Measurements from ENCODE around the gene SMOC2.
"Not testable (repeated sequence)": the region's sequence is repeated elsewhere in the genome, so short reads cannot be mapped to it uniquely, and the experiment has no call there.

SMOC2 gene

DNA sequence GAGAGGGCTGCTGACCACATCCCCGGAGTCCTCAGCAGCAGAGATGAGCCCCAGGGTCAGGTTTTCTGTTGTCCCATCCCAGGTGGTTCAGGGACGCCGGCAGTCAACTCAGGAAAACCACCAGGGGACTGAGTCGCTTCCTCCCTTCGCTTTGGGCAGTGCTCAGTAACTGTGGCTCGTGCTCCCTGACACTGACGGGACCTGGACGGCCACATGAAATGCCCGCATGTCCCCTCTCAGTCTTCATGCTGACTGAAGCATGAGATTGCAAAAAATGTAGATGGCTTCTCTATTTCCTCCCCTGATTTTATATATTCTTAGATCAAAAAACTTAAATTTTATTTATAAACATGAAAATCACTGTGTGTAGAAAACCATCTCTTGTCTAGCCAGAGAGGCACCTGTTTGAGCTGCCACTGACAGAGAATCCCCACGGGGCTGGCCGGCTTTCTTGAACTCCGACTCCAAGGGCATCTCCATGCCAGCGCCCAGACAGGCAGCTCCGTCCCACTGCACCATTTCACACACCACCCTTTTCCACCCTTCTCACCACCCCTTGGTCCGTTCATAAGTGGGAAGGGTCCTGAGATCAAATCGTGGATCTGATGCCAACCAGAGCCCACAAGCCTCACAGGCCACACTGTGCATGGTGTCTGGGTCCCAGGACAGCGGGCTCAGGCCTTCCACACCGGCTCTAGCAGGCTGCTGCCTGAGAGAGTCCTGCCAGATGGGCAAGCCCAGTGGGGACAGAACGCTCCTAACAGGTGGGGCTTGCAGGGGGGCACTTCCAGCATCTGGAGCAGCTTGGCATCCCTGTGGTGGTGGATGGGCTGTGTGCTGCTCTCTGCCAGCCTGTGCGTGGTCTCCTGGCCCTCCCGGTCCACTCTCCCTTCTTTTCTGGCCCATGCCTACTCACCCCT, 98.2 kb downstream of the SMOC2 start:
- no peak for DNase-seq (ENCODE audit: low spot score)

DNA sequence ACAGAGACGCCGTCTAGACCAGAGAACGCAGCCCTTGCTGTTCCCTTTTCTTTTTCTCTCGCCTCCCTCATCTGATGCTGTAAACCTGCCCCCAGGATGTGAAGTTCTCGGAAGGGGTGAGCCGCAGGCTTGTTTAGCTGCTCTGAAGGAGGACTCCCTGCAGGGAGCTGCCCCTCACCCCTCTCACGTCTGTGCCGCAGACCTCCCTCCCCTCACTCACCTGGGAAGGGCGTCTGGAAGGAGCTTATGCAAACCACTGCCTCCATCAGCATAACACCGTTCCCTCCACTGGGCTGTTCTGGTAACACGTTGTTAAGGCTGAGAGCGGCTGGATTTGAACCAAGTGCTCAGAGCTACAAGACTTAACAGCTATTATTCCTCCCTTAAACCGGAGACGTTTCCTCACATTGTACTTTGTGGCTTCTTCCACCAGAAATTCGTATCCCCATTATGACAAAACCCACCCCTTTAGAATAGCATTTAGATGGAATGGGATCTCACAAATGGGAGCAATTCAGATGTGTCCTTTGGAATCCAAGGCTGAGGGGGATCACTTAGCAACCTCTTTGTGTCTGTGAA, 99.8 kb downstream of the SMOC2 start:
- DNase-seq (ENCODE audit: low spot score), result no peak

GRCh38 chr6:168541307-168541706, 100.3 kb downstream of the SMOC2 start:
- DNase-seq (ENCODE audit: low spot score), result no peak

DNA sequence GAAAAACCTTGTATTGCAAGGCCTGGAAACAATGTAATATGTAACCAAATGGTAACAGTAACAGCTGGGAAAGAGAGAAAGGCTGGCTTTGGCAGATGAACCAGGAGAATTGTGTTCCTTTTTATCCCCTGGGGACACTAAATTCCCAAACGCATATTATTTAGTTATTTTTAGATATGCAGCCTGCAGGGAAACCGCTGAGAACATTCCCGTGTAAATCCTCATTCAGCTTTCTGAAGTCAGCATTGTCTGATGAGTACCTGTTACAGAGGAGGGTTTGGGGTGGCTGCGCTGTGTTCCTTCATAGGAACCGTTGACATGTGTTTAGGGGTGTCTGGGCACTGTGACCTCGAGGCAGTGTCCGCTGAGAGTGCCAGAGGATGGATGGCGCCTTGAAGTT, 101.3 kb downstream of the SMOC2 start:
- DNase-seq (ENCODE audit: low spot score), result no peak

DNA sequence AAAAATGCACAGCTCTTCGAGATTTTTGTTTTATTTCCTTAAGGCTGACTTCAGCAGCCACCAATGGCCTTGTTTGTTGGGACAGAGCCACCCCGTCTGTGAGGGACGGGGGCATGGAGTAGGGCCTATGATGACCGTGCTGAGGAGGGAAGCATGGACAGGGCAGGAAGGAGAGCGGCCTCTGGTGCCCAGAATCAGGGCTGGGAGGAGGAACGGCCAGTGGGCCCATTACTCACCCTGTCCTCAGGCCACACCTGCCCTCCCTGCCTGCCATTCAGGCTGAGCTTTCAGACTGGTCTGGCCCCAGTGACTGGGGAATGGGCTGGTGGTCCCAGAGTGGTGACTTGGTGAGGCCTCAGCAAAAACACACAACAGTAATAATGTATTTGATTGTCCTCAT, 104.4 kb downstream of the SMOC2 start:
- no peak for DNase-seq (ENCODE audit: low spot score)

GRCh38 chr6:168546151-168546550, 105.2 kb downstream of the SMOC2 start:
- no peak for DNase-seq (ENCODE audit: low spot score)

GRCh38 chr6:168546730-168547129, 105.7 kb downstream of the SMOC2 start:
- DNase-seq (ENCODE audit: low spot score), result no peak

GRCh38 chr6:168550326-168550725, 109.3 kb downstream of the SMOC2 start:
- no peak for DNase-seq (ENCODE audit: low spot score)

GRCh38 chr6:168554472-168554871, 113.5 kb downstream of the SMOC2 start:
- DNase-seq (ENCODE audit: low spot score), result no peak

DNA sequence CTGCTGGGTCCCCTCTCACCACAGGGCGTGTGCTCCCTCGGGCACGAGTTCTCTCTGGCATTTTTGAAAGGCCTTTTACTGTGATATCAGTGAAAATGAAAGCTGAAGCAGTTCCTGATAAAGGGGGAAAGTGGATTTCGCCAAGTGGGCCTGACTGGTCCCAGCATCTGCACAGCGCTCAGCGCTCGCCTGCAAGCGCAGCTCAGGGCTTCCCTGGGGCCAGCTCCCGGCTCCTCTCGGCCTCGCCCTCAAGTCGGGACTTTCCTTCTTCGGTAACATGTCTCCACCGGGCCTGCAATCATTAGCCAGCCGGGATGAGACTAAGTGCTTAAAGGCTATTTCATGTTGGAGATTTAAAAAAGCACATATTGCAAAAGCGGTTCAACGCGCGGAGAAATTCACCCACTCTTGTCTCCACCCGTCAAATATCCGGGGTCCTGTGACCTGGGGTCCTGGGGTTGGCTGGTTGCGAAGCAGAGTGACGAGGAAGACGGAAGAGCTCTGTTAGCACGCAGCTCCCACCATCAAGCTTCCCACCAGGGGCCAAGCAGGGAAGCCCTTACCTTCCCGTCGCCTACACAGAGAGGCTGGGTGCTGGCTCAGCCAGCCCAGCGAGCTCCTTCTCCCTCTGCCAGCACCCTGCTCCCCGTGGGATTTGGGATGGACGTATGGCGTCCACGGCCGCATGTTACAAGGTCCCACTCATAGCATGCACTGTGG, 114.1 kb downstream of the SMOC2 start:
- no peak for DNase-seq (ENCODE audit: low spot score)

- no peak for DNase-seq (ENCODE audit: low spot score)
Measured at GRCh38 chr6:168555618-168556273, 114.8 kb downstream of the SMOC2 start.

DNA sequence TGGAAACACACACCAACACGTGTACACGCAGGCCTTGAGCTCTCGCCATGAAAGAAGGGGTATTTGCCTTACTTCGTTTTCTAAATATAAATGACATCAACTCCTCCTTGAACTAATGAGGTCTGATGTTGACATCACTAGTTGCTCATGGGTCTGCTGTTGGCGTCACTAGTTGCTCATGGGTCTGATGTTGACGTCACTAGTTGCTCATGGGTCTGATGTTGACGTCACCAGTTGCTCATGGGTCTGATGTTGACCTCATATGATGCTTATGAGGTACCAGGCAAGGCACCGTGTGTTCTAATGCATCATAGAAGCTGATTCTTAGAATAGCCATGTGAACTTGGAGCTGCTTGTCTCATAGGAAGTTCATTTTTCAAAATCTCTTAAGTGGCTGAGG, 116.5 kb downstream of the SMOC2 start:
- no peak for DNase-seq (ENCODE audit: low spot score)

- DNase-seq (ENCODE audit: low spot score), result no peak
Measured at GRCh38 chr6:168558686-168559085, 117.7 kb downstream of the SMOC2 start.

- DNase-seq (ENCODE audit: low spot score), result no peak
Measured at GRCh38 chr6:168559574-168560098, 118.7 kb downstream of the SMOC2 start.

DNA sequence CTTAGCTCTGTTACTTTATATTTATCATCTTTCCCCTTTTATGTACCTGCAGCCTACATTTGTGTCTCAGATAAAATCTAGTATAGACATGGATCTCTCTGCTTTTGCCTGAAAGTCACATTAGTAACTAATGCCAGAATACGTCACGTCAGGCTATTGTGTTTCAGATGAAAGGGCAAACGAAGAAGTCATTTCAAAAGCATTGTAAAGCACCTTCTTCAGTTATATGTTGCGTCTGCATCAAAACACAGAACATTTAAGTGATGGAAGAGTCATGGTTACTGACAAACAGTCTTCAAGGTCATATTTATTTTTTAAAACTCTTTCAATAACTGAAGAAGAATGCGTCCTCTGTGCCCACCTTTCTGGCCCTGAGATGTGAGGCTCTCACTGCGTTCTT, 119.1 kb downstream of the SMOC2 start:
- no peak for DNase-seq (ENCODE audit: low spot score)

GRCh38 chr6:168562576-168563151, 121.7 kb downstream of the SMOC2 start:
- no peak for DNase-seq (ENCODE audit: low spot score)

- DNase-seq (ENCODE audit: low spot score), result no peak
Measured at GRCh38 chr6:168563656-168564055, 122.7 kb downstream of the SMOC2 start.

- DNase-seq (ENCODE audit: low spot score), result no peak
Measured at GRCh38 chr6:168565112-168565511, 124.1 kb downstream of the SMOC2 start.

GRCh38 chr6:168570211-168570610, 129.2 kb downstream of the SMOC2 start:
- DNase-seq (ENCODE audit: low spot score), result no peak

- no peak for DNase-seq (ENCODE audit: low spot score)
Measured at GRCh38 chr6:168571268-168571667, 130.3 kb downstream of the SMOC2 start.

GRCh38 chr6:168573276-168573835, 132.4 kb downstream of the SMOC2 start:
- not testable (repeated sequence) for DNase-seq (ENCODE audit: low spot score)

All from cerebellar cortex (tissue), 1 donor.